Esophagus squamous epithelium (tissue), 5 donors: ENCODE results near the gene KRTAP9-2. TPM values are rescaled to one million over a fixed set of nuclear protein-coding genes. Genes with fewer than 3 reads are reported as not detected.
"Not testable (repeated sequence)": the region's sequence is repeated elsewhere in the genome, so short reads cannot be mapped to it uniquely, and the experiment has no call there.

ENCODE experiments used
- DNase-seq: peaks from one replicate; lab custom pipeline; 2025; lab: John Stamatoyannopoulos, UW
- H3K27ac ChIP-seq, 4 donors: fragments of 200-600 bp; sonication (generic); one replicate each; pipeline ENCODE4 v1.5.1; 2016 to 2019; ENCODE audit warnings: mild to moderate bottlenecking in 1 of 4
- H3K27me3 ChIP-seq, 4 donors: fragments of 200-600 bp; sonication (generic); 1 replicate in 3 of 4; 2 replicates in 1 of 4; pipeline versions ENCODE4 v1.5.1 to v1.6.0; 2017 to 2021; ENCODE audit warnings: antibody characterized with exemption in 1 of 4
- H3K36me3 ChIP-seq, 3 donors: fragments of 200-600 bp; sonication (generic); one replicate each; pipeline ENCODE4 v1.5.1; 2016 to 2019
- H3K4me1 ChIP-seq, 3 donors: fragments of 200-600 bp; sonication (generic); one replicate each; pipeline ENCODE4 v1.5.1; 2017 to 2019
- H3K4me3 ChIP-seq, 4 donors: fragments of 200-600 bp; sonication (generic); 1 replicate in 3 of 4; 2 replicates in 1 of 4; pipeline ENCODE4 v1.5.1; 2016 to 2019; ENCODE audit warnings: mild to moderate bottlenecking in 2 of 4, moderate library complexity in 1 of 4
- H3K9me3 ChIP-seq, 3 donors: fragments of 200-600 bp; sonication (generic); one replicate each; pipeline ENCODE4 v1.5.1; 2016 to 2019
- CTCF ChIP-seq, 6 experiments: fragments of 450-650 bp in 4 of 6; fragments of 200-600 bp in 2 of 6; sonication (generic) in 2 of 6; IDR thresholded peaks; one replicate each; pipeline ENCODE4 v1.5.1; 2016 to 2019; ENCODE audit warnings: antibody characterized with exemption in 6 of 6, mild to moderate bottlenecking in 4 of 6, moderate library complexity in 4 of 6
- POLR2A ChIP-seq, 4 donors: fragments of 450-650 bp; IDR thresholded peaks; one replicate each; pipeline ENCODE4 v1.6.1; 2017; ENCODE audit warnings: antibody characterized with exemption in 4 of 4, mild to moderate bottlenecking in 4 of 4, moderate library complexity in 3 of 4
- WGBS, 2 donors: methylation state at CpG; one replicate each; pipeline ENCODE4 v1.1.5; 2018; 5-methylcytosine and 5-hydroxymethylcytosine counted together
- intact Hi-C: fragments of 100-400 bp; cut with DNase I; formaldehyde crosslinking; loops from one replicate; pipeline ENCODE4 v1.15.0; 2022
- total RNA-seq, 4 donors: library from RNA; depleted of rRNA; stranded (reverse); fragments of >200 nt; gene quantifications; one replicate each; pipeline ENCODE4 v1.1.0, GENCODE V29; 2016
- donor health status: DM: yes; HTN: yes; CAD: no.

KRTAP9-2 gene
- total RNA-seq, 4 donors from 2014 or later = not detected

DNA sequence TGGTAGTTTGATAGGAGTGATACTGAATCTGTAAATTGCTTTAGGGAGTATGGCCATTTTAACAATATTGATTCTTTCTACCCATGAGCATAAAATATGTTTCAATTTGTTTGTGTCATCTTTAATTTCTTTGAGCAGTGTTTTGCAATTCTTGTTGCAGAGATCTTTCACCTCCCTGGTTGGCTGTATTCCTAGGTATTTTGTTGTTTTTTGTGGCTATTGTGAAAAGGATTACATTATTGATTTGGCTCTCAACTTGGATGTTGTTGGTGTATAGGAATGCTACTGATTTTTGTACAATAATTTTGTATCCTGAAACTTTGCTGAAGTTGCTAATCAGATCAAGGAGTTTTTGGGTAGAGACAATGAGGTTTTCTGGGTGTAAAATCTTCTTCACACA lies 32.0 kb downstream of the KRTAP9-2 start:
- Histone ChIP-seq H3K27me3 (peaks cover 0 to 32% (median 0%) of the 10 kb centered on the region in 4 donors), H3K36me3 (no peaks in the 10 kb centered on the region), H3K9me3 (no peaks in the 10 kb centered on the region), H3K4me3 (no peak overlapping the region), H3K27ac (no peak overlapping the region), H3K4me1 (no peaks in the 10 kb centered on the region)
- no peak for DNase-seq
- intact Hi-C loops = no loop called here
- no peak for TF ChIP-seq POLR2A (IDR thresholded peaks at IDR 0.05)

DNA sequence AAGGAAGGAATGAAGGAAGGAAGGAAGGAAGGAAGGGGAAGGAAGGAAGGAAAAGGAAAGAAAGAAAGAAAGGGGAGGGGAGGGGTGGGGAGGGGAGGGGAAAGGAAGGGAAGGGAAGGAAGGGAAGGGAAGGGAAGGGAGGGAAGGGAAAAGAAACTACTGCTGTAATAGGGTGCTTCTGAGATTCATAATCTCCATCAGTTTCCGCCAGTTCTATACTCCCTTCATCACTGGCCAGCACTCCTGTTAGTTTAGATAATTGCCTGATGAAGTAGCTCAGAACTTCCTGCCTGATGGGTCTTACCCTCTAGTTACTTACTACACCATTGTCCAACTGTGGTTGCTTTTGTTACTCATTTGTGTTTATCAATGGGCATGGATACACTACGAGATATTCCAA lies 36.8 kb downstream of the KRTAP9-2 start:
- H3K36me3 ChIP-seq = no peaks in the 10 kb centered on the region
- DNase-seq = no peak
- H3K27me3 ChIP-seq = peaks cover 0 to 20% (median 0%) of the 10 kb centered on the region in 4 donors
- no peaks in the 10 kb centered on the region for H3K4me1 ChIP-seq
- intact Hi-C loops = no loop called here
- H3K9me3 ChIP-seq = no peaks in the 10 kb centered on the region
- 57 to 60% methylated on average over 2 of the region's 2 CpGs for WGBS, 2 donors
- no peak overlapping the region for H3K4me3 ChIP-seq
- no peak for TF ChIP-seq POLR2A (IDR thresholded peaks at IDR 0.05)
- no peak for TF ChIP-seq CTCF (IDR thresholded peaks at IDR 0.05)
- H3K27ac ChIP-seq = no peak overlapping the region

DNA sequence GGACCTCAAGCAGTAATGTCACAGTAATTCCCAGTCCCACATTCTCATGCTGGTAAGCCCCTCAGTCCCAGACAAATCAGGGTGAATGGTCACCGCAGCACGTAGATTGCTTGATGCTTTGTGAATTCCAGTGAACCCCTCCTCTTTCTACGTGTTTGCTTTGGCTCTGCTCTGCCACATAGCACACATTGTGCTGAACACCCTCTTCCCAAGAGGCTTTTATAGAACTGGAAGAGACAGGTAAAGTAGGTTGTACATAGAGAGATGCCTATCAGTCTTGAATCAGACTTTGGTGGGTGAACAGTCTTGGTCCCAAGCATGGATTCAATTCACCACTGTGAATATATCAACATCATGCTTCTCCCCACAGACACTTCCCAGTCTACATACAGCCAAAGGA lies 38.2 kb downstream of the KRTAP9-2 start:
- no peaks in the 10 kb centered on the region for H3K9me3 ChIP-seq
- 89 to 100% methylated on average over 2 to 3 of the region's 3 CpGs for WGBS, 2 donors
- no peaks in the 10 kb centered on the region for H3K4me1 ChIP-seq
- peaks cover 0 to 9% (median 0%) of the 10 kb centered on the region in 4 donors for H3K27me3 ChIP-seq
- no peaks in the 10 kb centered on the region for H3K36me3 ChIP-seq
- no peak for DNase-seq
- H3K4me3 ChIP-seq = no peak overlapping the region
- no peak for TF ChIP-seq CTCF (IDR thresholded peaks at IDR 0.05)
- TF ChIP-seq POLR2A (IDR thresholded peaks at IDR 0.05) = no peak
- no peak overlapping the region for H3K27ac ChIP-seq
- intact Hi-C loops = no loop called here

GRCh38 chr17:41265078-41265477 lies 38.6 kb downstream of the KRTAP9-2 start, which contains the start of gene KRTAP9-6:
Gene KRTAP9-6 (plus strand): TSS chr17:41265378. CDS start chr17:41265378, 0 bp downstream.
- H3K27me3 ChIP-seq = peaks cover 0 to 8% (median 0%) of the 10 kb centered on the region in 4 donors
- 37 to 51% methylated on average over 2 of the region's 2 CpGs for WGBS, 2 donors
- intact Hi-C loops = no loop called here
- H3K9me3 ChIP-seq = no peaks in the 10 kb centered on the region
- DNase-seq = no peak
- H3K4me3 ChIP-seq = no peak within 1 kb of the TSS
- H3K4me1 ChIP-seq = no peaks in the 10 kb centered on the region
- no peaks in the 10 kb centered on the region for H3K36me3 ChIP-seq
- TF ChIP-seq POLR2A (IDR thresholded peaks at IDR 0.05) (no peak), CTCF (IDR thresholded peaks at IDR 0.05) (no peak)
- no peak within 1 kb of the TSS for H3K27ac ChIP-seq

DNA sequence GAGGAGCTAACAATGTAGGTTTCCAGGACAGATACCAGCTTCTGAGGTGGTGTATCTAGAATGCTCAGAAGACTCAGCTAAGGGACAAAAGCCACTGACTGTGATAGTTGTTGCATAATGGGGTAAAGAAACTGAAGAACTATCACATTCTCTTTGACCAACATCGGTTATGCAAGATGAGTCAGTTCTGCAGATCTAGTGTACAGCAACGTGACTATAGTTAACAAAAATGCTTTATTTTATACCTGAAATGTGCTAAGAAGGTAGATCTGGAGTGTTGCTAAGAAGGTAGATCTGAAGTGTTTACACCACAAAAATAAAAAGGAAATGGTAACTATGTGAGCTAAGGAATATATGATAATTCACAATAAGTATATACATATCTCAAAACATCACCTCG lies 41.3 kb downstream of the KRTAP9-2 start:
- H3K9me3 ChIP-seq = no peaks in the 10 kb centered on the region
- 82% methylated on average over 3 of the region's 3 CpGs; no CpG with 5 or more reads in 1 of the 2 donors for WGBS, 2 donors
- H3K4me1 ChIP-seq = no peaks in the 10 kb centered on the region
- DNase-seq = no peak
- H3K27me3 ChIP-seq = peaks cover 0 to 4% (median 0%) of the 10 kb centered on the region in 4 donors
- TF ChIP-seq POLR2A (IDR thresholded peaks at IDR 0.05) = no peak
- no peak for TF ChIP-seq CTCF (IDR thresholded peaks at IDR 0.05)
- no peak overlapping the region for H3K27ac ChIP-seq
- H3K4me3 ChIP-seq = no peak overlapping the region
- intact Hi-C loops = no loop called here
- no peaks in the 10 kb centered on the region for H3K36me3 ChIP-seq

GRCh38 chr17:41271323-41271722 lies 44.9 kb downstream of the KRTAP9-2 start:
- intact Hi-C loops, H3K27me3 ChIP-seq, H3K36me3 ChIP-seq, H3K27ac ChIP-seq, DNase-seq, H3K4me3 ChIP-seq, H3K4me1 ChIP-seq, H3K9me3 ChIP-seq: not testable (repeated sequence)
- no CpG with 5 or more reads among the region's 1 CpG for WGBS, 2 donors
